K562 (cell line): ENCODE measurements around the gene DNAJB12. TPM values are rescaled to one million over a fixed set of nuclear protein-coding genes. Genes with fewer than 3 reads are reported as not detected.
A peak's percentile ranks its signal among the peaks of the same experiment; 100 is the strongest.

Experiments
- ARHGAP35 ChIP-seq: fragments of 450-650 bp; IDR thresholded peaks from 2 replicates; pipeline ENCODE4 v1.6.1; 2018; ENCODE audit not compliant: partially characterized antibody
- CBX5 ChIP-seq: IDR thresholded peaks from 2 replicates; pipeline ENCODE4 v1.6.1; 2014; ENCODE audit warnings: low read depth, borderline replicate concordance
- DNMT1 ChIP-seq: fragments of 450-650 bp; IDR thresholded peaks from 2 replicates; pipeline ENCODE4 v1.6.1; 2016; ENCODE audit warnings: antibody characterized with exemption, mild to moderate bottlenecking
- HCFC1 ChIP-seq: IDR thresholded peaks from 2 replicates; pipeline ENCODE4 v1.6.1; 2012; ENCODE audit warnings: low read depth, low read length, improper control_type of control experiment
- KDM5B ChIP-seq: fragments of 200-600 bp; sonication (generic); IDR thresholded peaks from 2 replicates; pipeline ENCODE4 v1.6.1; 2012; ENCODE audit warnings: low read depth, mild to moderate bottlenecking, moderate library complexity, low read length, control low read depth, inconsistent platforms; ENCODE audit not compliant: insufficient replicate concordance
- PCBP1 ChIP-seq: fragments of 200-400 bp; formaldehyde crosslinking; IDR thresholded peaks from 2 replicates; pipeline ENCODE4 v1.6.1; 2018; ENCODE audit warnings: mild to moderate bottlenecking, low read depth, low read length; ENCODE audit not compliant: poor library complexity, severe bottlenecking
- PCBP2 ChIP-seq: fragments of 200-400 bp; formaldehyde crosslinking; IDR thresholded peaks from 2 replicates; pipeline ENCODE4 v1.6.1; 2018; ENCODE audit warnings: low read length, low read depth, mild to moderate bottlenecking, moderate library complexity; ENCODE audit not compliant: poor library complexity, severe bottlenecking
- RAD21 ChIP-seq, 2 experiments: fragments of 250-450 bp in 1 of 2; fragments of 450-650 bp in 1 of 2; sonication (Bioruptor Pico) in 1 of 2; formaldehyde crosslinking in 1 of 2; IDR thresholded peaks in 1 of 2; conservative IDR thresholded peaks in 1 of 2; 2 replicates each; pipeline versions ENCODE4 v1.4.0 to v1.8.0; 2020 to 2022; ENCODE audit warnings: mild to moderate bottlenecking in 2 of 2, moderate library complexity in 1 of 2
- RBM22 ChIP-seq: fragments of 200-400 bp; formaldehyde crosslinking; IDR thresholded peaks from 2 replicates; pipeline ENCODE4 v1.6.1; 2018; ENCODE audit warnings: low read length, low read depth; ENCODE audit not compliant: poor library complexity, severe bottlenecking
- STAT5A ChIP-seq: IDR thresholded peaks from 2 replicates; pipeline ENCODE4 v1.6.1; 2012; ENCODE audit warnings: low read length, inconsistent platforms, borderline replicate concordance
- ZFP1 ChIP-seq: fragments of 450-650 bp; formaldehyde crosslinking; IDR thresholded peaks from 2 replicates; pipeline ENCODE4 v1.4.0; 2020; ENCODE audit warnings: mild to moderate bottlenecking, mixed read lengths
- ZNF444 ChIP-seq: fragments of 250-450 bp; sonication (Bioruptor Pico); IDR thresholded peaks from 2 replicates; pipeline ENCODE4 v1.4.0; 2020; ENCODE audit warnings: mild to moderate bottlenecking, moderate library complexity
- polyA plus RNA-seq, 8 experiments: library from polyadenylated mRNA; depleted of rRNA in 4 of 8; stranded (reverse) in 5 of 8; unstranded in 3 of 8; fragments of >200 nt; fragmentation: Nextera tagmentation in 2 of 8; fragmentation: Illumina TruSeq in 1 of 8; extraction: Ambion mirVana in 2 of 8; extraction: Trizol in 1 of 8; gene quantifications; 2 replicates each; pipeline versions ENCODE4 v1.2.1 to v1.2.3, GENCODE V29; 2011 to 2014; ENCODE audit warnings: inconsistent platforms in 1 of 8, missing spikeins in 1 of 8
- total RNA-seq, 7 experiments: library from RNA; depleted of rRNA in 6 of 7; stranded (reverse); fragments of >200 nt in 6 of 7; fragmentation: Illumina TruSeq in 2 of 7; extraction: Trizol in 2 of 7; gene quantifications; 2 replicates each; pipeline versions ENCODE4 v1.2.1 to v1.2.3, GENCODE V29; 2011 to 2021; ENCODE audit warnings: low replicate concordance in 1 of 7
- TF ChIP-seq, protein P1 (sequence below): fragments of 450-650 bp; IDR thresholded peaks from 2 replicates; pipeline ENCODE4 v1.6.1; 2016; ENCODE audit warnings: mild to moderate bottlenecking, moderate library complexity
- TF ChIP-seq, protein P2 (sequence below): fragments of 250-450 bp; sonication (Bioruptor Pico); IDR thresholded peaks from 2 replicates; pipeline ENCODE4 v1.8.0; 2021; ENCODE audit warnings: moderate library complexity, mild to moderate bottlenecking, inconsistent platforms

The DNAJB12 gene
- total and polyA plus RNA-seq, 9 of the 15 experiments (the other 6 are each of a cell fraction or from before 2014, with no cell fraction given), result 3.5 to 31.5 (median 20.3) TPM

DNA sequence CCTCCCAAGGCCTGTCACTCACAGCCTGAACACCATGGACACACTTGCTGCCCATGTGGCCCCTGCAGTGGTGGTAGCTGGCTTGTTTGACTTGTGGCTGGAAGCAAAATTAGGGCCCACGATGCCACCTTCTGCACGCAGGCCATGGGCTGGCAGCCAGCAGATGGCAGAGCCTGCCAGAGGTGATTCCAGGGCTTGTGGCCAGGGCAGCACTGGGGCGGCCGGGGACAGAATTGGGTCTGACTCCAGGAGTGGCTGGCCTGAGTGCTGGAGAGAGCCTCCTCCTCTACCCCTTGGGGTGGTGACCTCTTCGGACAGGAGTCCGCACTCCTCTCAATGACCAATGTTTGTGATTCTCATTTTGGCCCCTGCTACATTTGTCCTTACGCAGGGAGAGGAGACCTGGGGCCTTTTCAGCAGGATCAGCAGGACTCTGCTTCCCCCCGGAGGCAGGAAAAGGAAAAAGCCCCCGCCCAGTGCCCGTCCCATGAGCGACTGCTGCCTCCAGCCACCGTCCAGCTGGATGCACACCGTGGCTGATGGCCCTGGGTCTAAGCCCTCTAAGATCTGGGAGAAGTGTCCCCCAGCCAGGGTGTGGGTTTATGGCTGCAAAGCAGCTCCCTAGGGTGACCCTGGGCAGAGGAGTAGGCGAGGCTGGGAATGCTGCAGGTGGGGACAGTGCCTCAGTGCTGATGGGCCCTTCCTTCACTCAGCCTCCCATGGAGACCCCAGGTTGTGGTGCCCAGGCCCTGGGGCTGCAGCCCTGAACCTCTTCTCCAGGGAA is 26.5 kb downstream of the DNAJB12 start (continued):
- TF ChIP-seq, protein P1, sequence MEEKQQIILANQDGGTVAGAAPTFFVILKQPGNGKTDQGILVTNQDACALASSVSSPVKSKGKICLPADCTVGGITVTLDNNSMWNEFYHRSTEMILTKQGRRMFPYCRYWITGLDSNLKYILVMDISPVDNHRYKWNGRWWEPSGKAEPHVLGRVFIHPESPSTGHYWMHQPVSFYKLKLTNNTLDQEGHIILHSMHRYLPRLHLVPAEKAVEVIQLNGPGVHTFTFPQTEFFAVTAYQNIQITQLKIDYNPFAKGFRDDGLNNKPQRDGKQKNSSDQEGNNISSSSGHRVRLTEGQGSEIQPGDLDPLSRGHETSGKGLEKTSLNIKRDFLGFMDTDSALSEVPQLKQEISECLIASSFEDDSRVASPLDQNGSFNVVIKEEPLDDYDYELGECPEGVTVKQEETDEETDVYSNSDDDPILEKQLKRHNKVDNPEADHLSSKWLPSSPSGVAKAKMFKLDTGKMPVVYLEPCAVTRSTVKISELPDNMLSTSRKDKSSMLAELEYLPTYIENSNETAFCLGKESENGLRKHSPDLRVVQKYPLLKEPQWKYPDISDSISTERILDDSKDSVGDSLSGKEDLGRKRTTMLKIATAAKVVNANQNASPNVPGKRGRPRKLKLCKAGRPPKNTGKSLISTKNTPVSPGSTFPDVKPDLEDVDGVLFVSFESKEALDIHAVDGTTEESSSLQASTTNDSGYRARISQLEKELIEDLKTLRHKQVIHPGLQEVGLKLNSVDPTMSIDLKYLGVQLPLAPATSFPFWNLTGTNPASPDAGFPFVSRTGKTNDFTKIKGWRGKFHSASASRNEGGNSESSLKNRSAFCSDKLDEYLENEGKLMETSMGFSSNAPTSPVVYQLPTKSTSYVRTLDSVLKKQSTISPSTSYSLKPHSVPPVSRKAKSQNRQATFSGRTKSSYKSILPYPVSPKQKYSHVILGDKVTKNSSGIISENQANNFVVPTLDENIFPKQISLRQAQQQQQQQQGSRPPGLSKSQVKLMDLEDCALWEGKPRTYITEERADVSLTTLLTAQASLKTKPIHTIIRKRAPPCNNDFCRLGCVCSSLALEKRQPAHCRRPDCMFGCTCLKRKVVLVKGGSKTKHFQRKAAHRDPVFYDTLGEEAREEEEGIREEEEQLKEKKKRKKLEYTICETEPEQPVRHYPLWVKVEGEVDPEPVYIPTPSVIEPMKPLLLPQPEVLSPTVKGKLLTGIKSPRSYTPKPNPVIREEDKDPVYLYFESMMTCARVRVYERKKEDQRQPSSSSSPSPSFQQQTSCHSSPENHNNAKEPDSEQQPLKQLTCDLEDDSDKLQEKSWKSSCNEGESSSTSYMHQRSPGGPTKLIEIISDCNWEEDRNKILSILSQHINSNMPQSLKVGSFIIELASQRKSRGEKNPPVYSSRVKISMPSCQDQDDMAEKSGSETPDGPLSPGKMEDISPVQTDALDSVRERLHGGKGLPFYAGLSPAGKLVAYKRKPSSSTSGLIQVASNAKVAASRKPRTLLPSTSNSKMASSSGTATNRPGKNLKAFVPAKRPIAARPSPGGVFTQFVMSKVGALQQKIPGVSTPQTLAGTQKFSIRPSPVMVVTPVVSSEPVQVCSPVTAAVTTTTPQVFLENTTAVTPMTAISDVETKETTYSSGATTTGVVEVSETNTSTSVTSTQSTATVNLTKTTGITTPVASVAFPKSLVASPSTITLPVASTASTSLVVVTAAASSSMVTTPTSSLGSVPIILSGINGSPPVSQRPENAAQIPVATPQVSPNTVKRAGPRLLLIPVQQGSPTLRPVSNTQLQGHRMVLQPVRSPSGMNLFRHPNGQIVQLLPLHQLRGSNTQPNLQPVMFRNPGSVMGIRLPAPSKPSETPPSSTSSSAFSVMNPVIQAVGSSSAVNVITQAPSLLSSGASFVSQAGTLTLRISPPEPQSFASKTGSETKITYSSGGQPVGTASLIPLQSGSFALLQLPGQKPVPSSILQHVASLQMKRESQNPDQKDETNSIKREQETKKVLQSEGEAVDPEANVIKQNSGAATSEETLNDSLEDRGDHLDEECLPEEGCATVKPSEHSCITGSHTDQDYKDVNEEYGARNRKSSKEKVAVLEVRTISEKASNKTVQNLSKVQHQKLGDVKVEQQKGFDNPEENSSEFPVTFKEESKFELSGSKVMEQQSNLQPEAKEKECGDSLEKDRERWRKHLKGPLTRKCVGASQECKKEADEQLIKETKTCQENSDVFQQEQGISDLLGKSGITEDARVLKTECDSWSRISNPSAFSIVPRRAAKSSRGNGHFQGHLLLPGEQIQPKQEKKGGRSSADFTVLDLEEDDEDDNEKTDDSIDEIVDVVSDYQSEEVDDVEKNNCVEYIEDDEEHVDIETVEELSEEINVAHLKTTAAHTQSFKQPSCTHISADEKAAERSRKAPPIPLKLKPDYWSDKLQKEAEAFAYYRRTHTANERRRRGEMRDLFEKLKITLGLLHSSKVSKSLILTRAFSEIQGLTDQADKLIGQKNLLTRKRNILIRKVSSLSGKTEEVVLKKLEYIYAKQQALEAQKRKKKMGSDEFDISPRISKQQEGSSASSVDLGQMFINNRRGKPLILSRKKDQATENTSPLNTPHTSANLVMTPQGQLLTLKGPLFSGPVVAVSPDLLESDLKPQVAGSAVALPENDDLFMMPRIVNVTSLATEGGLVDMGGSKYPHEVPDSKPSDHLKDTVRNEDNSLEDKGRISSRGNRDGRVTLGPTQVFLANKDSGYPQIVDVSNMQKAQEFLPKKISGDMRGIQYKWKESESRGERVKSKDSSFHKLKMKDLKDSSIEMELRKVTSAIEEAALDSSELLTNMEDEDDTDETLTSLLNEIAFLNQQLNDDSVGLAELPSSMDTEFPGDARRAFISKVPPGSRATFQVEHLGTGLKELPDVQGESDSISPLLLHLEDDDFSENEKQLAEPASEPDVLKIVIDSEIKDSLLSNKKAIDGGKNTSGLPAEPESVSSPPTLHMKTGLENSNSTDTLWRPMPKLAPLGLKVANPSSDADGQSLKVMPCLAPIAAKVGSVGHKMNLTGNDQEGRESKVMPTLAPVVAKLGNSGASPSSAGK, result no peak
- TF ChIP-seq KDM5B (no peak), ZFP1 (CRISPR knock-in tag) (no peak), ZNF444 (CRISPR knock-in tag) (no peak), HCFC1 (0 out of 2 replicates have a peak, but pooled peaks have one; percentile 15), PCBP2 (no peak), PCBP1 (no peak), ARHGAP35 (no peak), RBM22 (no peak), DNMT1 (no peak), CBX5 (no peak), RAD21 (CRISPR knock-in tag; conservative IDR thresholded peaks at IDR 0.05 in 1 of 2, IDR thresholded peaks at IDR 0.05 in 1 of 2) (peak; percentile 98 to 99), STAT5A (no peak)
- TF ChIP-seq, protein P2, sequence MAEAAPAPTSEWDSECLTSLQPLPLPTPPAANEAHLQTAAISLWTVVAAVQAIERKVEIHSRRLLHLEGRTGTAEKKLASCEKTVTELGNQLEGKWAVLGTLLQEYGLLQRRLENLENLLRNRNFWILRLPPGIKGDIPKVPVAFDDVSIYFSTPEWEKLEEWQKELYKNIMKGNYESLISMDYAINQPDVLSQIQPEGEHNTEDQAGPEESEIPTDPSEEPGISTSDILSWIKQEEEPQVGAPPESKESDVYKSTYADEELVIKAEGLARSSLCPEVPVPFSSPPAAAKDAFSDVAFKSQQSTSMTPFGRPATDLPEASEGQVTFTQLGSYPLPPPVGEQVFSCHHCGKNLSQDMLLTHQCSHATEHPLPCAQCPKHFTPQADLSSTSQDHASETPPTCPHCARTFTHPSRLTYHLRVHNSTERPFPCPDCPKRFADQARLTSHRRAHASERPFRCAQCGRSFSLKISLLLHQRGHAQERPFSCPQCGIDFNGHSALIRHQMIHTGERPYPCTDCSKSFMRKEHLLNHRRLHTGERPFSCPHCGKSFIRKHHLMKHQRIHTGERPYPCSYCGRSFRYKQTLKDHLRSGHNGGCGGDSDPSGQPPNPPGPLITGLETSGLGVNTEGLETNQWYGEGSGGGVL (CRISPR knock-in tag), result no peak
